PC-9 (cell line): ENCODE measurements around the gene GLT1D1. TPM values are rescaled to one million over a fixed set of nuclear protein-coding genes. Genes with fewer than 3 reads are reported as not detected.
"Not testable (repeated sequence)": the region's sequence is repeated elsewhere in the genome, so short reads cannot be mapped to it uniquely, and the experiment has no call there.

Experiments used
- BruUV-seq: library from RNA; stranded (reverse); fragments of 400-500 nt; replicated peaks from 2 replicates; lab custom pipeline; 2021; lab: Mats Ljungman, UMichigan
- CTCF ChIA-PET: fragments of 300-600 bp; sonication (Branson Sonifier 250); formaldehyde crosslinking; loops from one replicate; lab custom pipeline; 2022; ENCODE audit warnings: antibody characterized with exemption; lab: Charles Lee
- POLR2A ChIA-PET: fragments of 300-600 bp; sonication (Branson Sonifier 250); formaldehyde crosslinking; loops from one replicate; lab custom pipeline; 2022; ENCODE audit warnings: antibody characterized with exemption; ENCODE audit not compliant: unreplicated experiment; lab: Charles Lee
- DNase-seq, 2 experiments: peaks; one replicate each; pipeline versions ENCODE4 v3.0.0 to v3.0.0-alpha.2; 2015 to 2022; ENCODE audit warnings: mixed read lengths in 1 of 2
- H2AFZ ChIP-seq: fragments of 200-600 bp; sonication (generic); 2 replicates; pipeline ENCODE4 v1.8.1; 2017; ENCODE audit warnings: antibody characterized with exemption
- H3F3A ChIP-seq: fragments of 200-600 bp; sonication (generic); 2 replicates; pipeline ENCODE4 v1.8.1; 2017; ENCODE audit warnings: antibody characterized with exemption, mild to moderate bottlenecking, low read depth; ENCODE audit not compliant: insufficient read depth
- H3K27ac ChIP-seq: fragments of 200-600 bp; sonication (generic); 2 replicates; pipeline ENCODE4 v1.6.1; 2016; ENCODE audit warnings: mixed run types
- H3K27me3 ChIP-seq: fragments of 200-600 bp; sonication (generic); 2 replicates; pipeline ENCODE4 v1.6.1; 2016; ENCODE audit warnings: low read depth, mixed run types; ENCODE audit not compliant: insufficient read depth
- H3K36me3 ChIP-seq: fragments of 200-600 bp; sonication (generic); 2 replicates; pipeline ENCODE4 v1.6.1; 2016; ENCODE audit warnings: low read depth, mixed run types
- H3K4me1 ChIP-seq: fragments of 200-600 bp; sonication (generic); replicated peaks from 2 replicates; pipeline ENCODE4 v1.6.1; 2016; ENCODE audit warnings: mixed run types; ENCODE audit not compliant: insufficient read depth
- H3K4me2 ChIP-seq: fragments of 200-600 bp; sonication (generic); 2 replicates; pipeline ENCODE4 v1.6.1; 2017; ENCODE audit warnings: mixed run types
- H3K4me3 ChIP-seq: fragments of 200-600 bp; sonication (generic); 2 replicates; pipeline ENCODE4 v1.6.1; 2016; ENCODE audit warnings: mixed run types
- H3K79me2 ChIP-seq: fragments of 200-600 bp; sonication (generic); 2 replicates; pipeline ENCODE4 v1.6.1; 2017; ENCODE audit warnings: low read depth, mixed run types
- H3K9me2 ChIP-seq: fragments of 200-600 bp; sonication (generic); 2 replicates; pipeline ENCODE4 v1.8.1; 2017; ENCODE audit warnings: mild to moderate bottlenecking; ENCODE audit not compliant: insufficient read depth
- H3K9me3 ChIP-seq: fragments of 200-600 bp; sonication (generic); 2 replicates; pipeline ENCODE4 v1.8.1; 2016; ENCODE audit warnings: low read depth; ENCODE audit not compliant: insufficient read depth
- H4K20me1 ChIP-seq: fragments of 200-600 bp; sonication (generic); 2 replicates; pipeline ENCODE4 v1.8.1; 2017; ENCODE audit not compliant: insufficient read depth
- EZH2 ChIP-seq: fragments of 200-600 bp; sonication (generic); IDR thresholded peaks from 2 replicates; pipeline ENCODE4 v1.8.0; 2017; ENCODE audit warnings: antibody characterized with exemption, low read depth
- intact Hi-C: fragments of 100-400 bp; cut with micrococcal nuclease; formaldehyde crosslinking; loops from one replicate; pipeline ENCODE4 v1.10.0; 2022; ENCODE audit not compliant: unreplicated experiment
- total RNA-seq: library from RNA; stranded (reverse); gene quantifications from 2 replicates; pipeline ENCODE4 v1.2.3, GENCODE V29; 2021
- TF ChIP-seq, protein P1 (sequence below): fragments of 200-600 bp; sonication (generic); conservative IDR thresholded peaks from 2 replicates; pipeline ENCODE4 v1.6.1; 2017; ENCODE audit warnings: mixed run types, antibody characterized with exemption, mild to moderate bottlenecking, moderate library complexity

The GLT1D1 gene
- total RNA-seq, 1 experiment from 2014 or later = not detected

DNA sequence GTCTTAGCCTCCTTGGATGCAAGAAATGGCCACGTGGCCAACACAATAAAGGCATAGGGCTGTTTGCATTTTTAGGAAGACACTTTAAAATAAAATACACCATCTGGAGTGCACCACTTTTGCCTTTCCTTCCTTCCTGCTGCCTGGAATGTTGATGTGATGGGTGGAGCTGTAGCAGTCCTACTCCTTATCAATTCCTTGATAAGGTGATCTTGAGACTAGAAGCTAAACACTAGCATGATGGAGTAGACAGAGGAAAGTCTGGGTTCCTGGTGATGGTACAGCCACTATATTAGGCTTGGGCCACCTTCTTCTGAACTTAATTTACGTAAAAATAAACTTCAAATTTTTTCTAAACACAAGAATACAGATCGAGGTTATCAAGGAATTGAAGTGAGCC, 2.9 kb upstream of the GLT1D1 start:
- ChIA-PET POLR2A (no interaction called here), CTCF (no interaction called here)
- BruUV-seq = no TSS peak
- Histone ChIP-seq H3F3A (no peaks in the 10 kb centered on the region), H3K27me3 (peaks cover 50% of the 10 kb centered on the region), H3K9me3 (no peaks in the 10 kb centered on the region), H3K36me3 (no peaks in the 10 kb centered on the region), H3K9me2 (no peaks in the 10 kb centered on the region), H3K27ac (no peak overlapping the region), H3K79me2 (no peaks in the 10 kb centered on the region), H4K20me1 (no peaks in the 10 kb centered on the region), H3K4me3 (no peak overlapping the region), H2AFZ (no peak overlapping the region), H3K4me1 (no peaks in the 10 kb centered on the region), H3K4me2 (no peak overlapping the region)
- intact Hi-C loops = no loop called here
- DNase-seq = no peak
- TF ChIP-seq, protein P1, sequence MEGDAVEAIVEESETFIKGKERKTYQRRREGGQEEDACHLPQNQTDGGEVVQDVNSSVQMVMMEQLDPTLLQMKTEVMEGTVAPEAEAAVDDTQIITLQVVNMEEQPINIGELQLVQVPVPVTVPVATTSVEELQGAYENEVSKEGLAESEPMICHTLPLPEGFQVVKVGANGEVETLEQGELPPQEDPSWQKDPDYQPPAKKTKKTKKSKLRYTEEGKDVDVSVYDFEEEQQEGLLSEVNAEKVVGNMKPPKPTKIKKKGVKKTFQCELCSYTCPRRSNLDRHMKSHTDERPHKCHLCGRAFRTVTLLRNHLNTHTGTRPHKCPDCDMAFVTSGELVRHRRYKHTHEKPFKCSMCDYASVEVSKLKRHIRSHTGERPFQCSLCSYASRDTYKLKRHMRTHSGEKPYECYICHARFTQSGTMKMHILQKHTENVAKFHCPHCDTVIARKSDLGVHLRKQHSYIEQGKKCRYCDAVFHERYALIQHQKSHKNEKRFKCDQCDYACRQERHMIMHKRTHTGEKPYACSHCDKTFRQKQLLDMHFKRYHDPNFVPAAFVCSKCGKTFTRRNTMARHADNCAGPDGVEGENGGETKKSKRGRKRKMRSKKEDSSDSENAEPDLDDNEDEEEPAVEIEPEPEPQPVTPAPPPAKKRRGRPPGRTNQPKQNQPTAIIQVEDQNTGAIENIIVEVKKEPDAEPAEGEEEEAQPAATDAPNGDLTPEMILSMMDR = no peak
- no peak for TF ChIP-seq EZH2

DNA sequence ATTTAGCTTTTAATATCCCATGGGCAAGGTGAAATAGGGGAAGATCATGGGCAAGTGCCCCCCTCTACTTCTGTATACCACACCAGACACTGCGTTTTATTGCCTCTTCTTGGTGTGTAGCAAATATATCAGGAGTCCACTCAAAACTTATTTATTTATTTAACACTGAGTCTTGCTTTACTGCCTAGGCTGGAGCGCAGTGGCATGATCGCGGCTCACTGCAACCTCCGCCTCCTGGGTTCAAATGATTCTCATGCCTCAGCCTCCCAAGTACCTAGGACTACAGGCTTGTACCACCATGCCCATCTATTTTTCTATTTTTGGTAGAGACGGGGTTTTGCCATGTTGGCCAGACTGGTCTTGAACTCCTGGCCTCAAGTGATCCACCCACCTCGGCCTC, 1.8 kb upstream of the GLT1D1 start:
- H3K27me3 ChIP-seq = peaks cover 59% of the 10 kb centered on the region
- H3K79me2 ChIP-seq, H4K20me1 ChIP-seq, H3K9me2 ChIP-seq, H3K4me1 ChIP-seq, CTCF ChIA-PET, H3K27ac ChIP-seq, H3K4me3 ChIP-seq, intact Hi-C loops, BruUV-seq, H3F3A ChIP-seq, POLR2A ChIA-PET, H3K9me3 ChIP-seq, H3K36me3 ChIP-seq, H3K4me2 ChIP-seq, H2AFZ ChIP-seq, DNase-seq: not testable (repeated sequence)

DNA sequence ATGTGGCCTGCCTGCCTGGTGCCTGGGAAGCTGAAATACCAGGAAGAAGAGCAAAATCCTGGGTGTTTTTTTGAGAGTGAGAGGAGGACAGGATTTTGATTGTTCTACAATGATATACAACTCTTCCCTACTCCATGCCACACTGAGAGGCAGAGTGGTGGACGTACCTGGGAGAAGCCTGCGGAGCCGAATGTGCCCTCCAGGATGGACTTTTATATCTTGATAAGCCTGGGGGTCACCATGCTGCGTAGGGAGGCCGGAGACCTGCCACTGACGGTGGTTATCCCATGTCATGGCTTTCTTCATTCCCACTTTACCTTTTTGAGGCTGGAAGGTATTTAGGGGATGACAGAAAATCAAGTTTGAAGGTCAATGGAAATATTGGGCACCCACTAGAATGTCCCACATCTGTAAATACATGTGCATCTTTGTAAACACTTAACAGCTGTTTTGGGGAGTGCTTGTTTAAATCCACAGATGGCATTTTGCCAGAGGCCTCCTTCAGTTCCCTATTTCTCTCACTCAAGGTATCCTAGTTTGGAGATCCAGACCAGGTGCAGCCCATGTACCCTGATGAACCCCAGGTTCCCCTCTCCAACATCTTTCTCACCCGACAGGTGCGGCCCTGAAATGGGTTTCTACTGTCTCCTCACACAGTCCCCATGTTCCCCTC, 1.1 kb upstream of the GLT1D1 start:
- BruUV-seq = no TSS peak
- H3F3A ChIP-seq = no peaks in the 10 kb centered on the region
- POLR2A ChIA-PET = no interaction called here
- H3K9me2 ChIP-seq = no peaks in the 10 kb centered on the region
- CTCF ChIA-PET = no interaction called here
- no peaks in the 10 kb centered on the region for H3K79me2 ChIP-seq
- H2AFZ ChIP-seq = no peak overlapping the region
- DNase-seq = no peak
- no peaks in the 10 kb centered on the region for H3K36me3 ChIP-seq
- H3K4me2 ChIP-seq = no peak overlapping the region
- H3K4me1 ChIP-seq = no peaks in the 10 kb centered on the region
- intact Hi-C loops = no loop called here
- no peaks in the 10 kb centered on the region for H3K9me3 ChIP-seq
- no peak overlapping the region for H3K4me3 ChIP-seq
- H3K27me3 ChIP-seq = peaks cover 66% of the 10 kb centered on the region
- no peak overlapping the region for H3K27ac ChIP-seq
- TF ChIP-seq, protein P1 = no peak
- no peak for TF ChIP-seq EZH2
- no peaks in the 10 kb centered on the region for H4K20me1 ChIP-seq
